Spleen (tissue), 11 donors: ENCODE results near the gene NOD2. TPM values are rescaled to one million over a fixed set of nuclear protein-coding genes. Genes with fewer than 3 reads are reported as not detected.

ENCODE experiments used
- DNase-seq: peaks from one replicate; pipeline ENCODE4 v3.0.0-alpha.2; 2020
- H3K27ac ChIP-seq, 8 donors: fragments of 200-600 bp; sonication (generic) in 7 of 8; 1 replicate in 4 of 8; 2 replicates in 4 of 8; pipeline versions ENCODE4 v1.5.0 to v1.8.0; 2016 to 2021; ENCODE audit warnings: inconsistent platforms in 4 of 8, mild to moderate bottlenecking in 4 of 8, moderate library complexity in 1 of 8
- H3K27me3 ChIP-seq, 7 donors: fragments of 200-600 bp; sonication (generic) in 6 of 7; replicated peaks in 1 of 7; 1 replicate in 4 of 7; 2 replicates in 3 of 7; pipeline versions ENCODE4 v1.5.0 to v1.8.0; 2016 to 2021; ENCODE audit warnings: inconsistent platforms in 3 of 7, mild to moderate bottlenecking in 1 of 7
- H3K36me3 ChIP-seq, 6 donors: fragments of 200-600 bp; sonication (generic) in 5 of 6; 1 replicate in 4 of 6; 2 replicates in 2 of 6; pipeline versions ENCODE4 v1.5.0 to v1.8.0; 2016 to 2021; ENCODE audit warnings: inconsistent platforms in 2 of 6
- H3K4me1 ChIP-seq, 6 donors: fragments of 200-600 bp; sonication (generic) in 5 of 6; 1 replicate in 3 of 6; 2 replicates in 3 of 6; pipeline versions ENCODE4 v1.5.0 to v1.8.0; 2016 to 2021; ENCODE audit warnings: inconsistent platforms in 3 of 6
- H3K4me3 ChIP-seq, 8 donors: fragments of 200-600 bp; sonication (generic) in 7 of 8; 1 replicate in 4 of 8; 2 replicates in 4 of 8; pipeline versions ENCODE4 v1.5.0 to v1.8.0; 2016 to 2021; ENCODE audit warnings: inconsistent platforms in 4 of 8, mild to moderate bottlenecking in 4 of 8, moderate library complexity in 2 of 8
- H3K9me3 ChIP-seq, 8 donors: fragments of 200-600 bp; sonication (generic) in 7 of 8; 1 replicate in 4 of 8; 2 replicates in 4 of 8; pipeline versions ENCODE4 v1.5.0 to v1.8.0; 2016 to 2021; ENCODE audit warnings: inconsistent platforms in 4 of 8
- CTCF ChIP-seq, 11 experiments: fragments of 200-600 bp in 7 of 11; fragments of 450-650 bp in 4 of 11; sonication (generic) in 4 of 11; IDR thresholded peaks in 8 of 11; conservative IDR thresholded peaks in 3 of 11; 1 replicate in 7 of 11; 2 replicates in 4 of 11; pipeline versions ENCODE4 v1.4.0 to v1.8.0; 2016 to 2021; ENCODE audit warnings: antibody characterized with exemption in 11 of 11, inconsistent platforms in 4 of 11, mild to moderate bottlenecking in 1 of 11
- POLR2A ChIP-seq, 3 donors: fragments of 450-650 bp; IDR thresholded peaks; one replicate each; pipeline ENCODE4 v1.5.1; 2017; ENCODE audit warnings: antibody characterized with exemption in 3 of 3, mild to moderate bottlenecking in 1 of 3
- POLR2AphosphoS5 ChIP-seq, 3 donors: sonication (generic); formaldehyde crosslinking; IDR thresholded peaks; one replicate each; pipeline ENCODE4 v1.5.1; 2017; ENCODE audit warnings: antibody characterized with exemption in 3 of 3
- WGBS, 5 donors: extraction: QIAGEN DNeasy Blood & Tissue Kit in 3 of 5; methylation state at CpG; one replicate each; pipeline versions ENCODE4 v1.1.5 to v1.1.7; 2013 to 2018; 5-methylcytosine and 5-hydroxymethylcytosine counted together
- intact Hi-C: fragments of 100-400 bp; cut with DNase I; formaldehyde crosslinking; loops from one replicate; pipeline ENCODE4 v1.15.0; 2023; ENCODE audit warnings: low total_unique reads
- polyA plus RNA-seq, 3 donors: library from polyadenylated mRNA; stranded (reverse); fragments of 200-250 nt; gene quantifications; one replicate each; pipeline ENCODE4 v1.2.1, GENCODE V29; 2013
- total RNA-seq, 7 donors: library from RNA; depleted of rRNA in 3 of 7; stranded (reverse); fragments of >200 nt in 3 of 7; fragmentation: NEBNext Ultra II Directional in 4 of 7; extraction: Animal tissue kit (Norgen Biotek cat#: 25700) in 4 of 7; gene quantifications; one replicate each; pipeline versions ENCODE4 v1.1.0 to v1.2.1, GENCODE V29; 2016 to 2021
- donor health status: healthy with polysubstance abuse.
- donor health status: DM: no; HTN: no; CAD: no; lungs with moderate emphysema.
- donor health status: DM: no; HTN: no; CAD: no.
- donor health status: Bipolar disorder and iron deficiency.
- donor health status: healthy.
- donor health status: DM: no; HTN: no; CAD: no.
- donor health status: DM: yes; HTN: yes; CAD: no.

NOD2 gene
- total and polyA plus RNA-seq, 10 donors: 0.41 to 23.2 (median 9.5) TPM

- intact Hi-C loops: no loop called here
- DNase-seq: peak; percentile 93
- H3K27ac ChIP-seq: peak overlapping the region; percentile 70 to 92 (median 82)
Observed at GRCh38 chr16:50696575-50697420, 3.4 kb downstream of the NOD2 start.

GRCh38 chr16:50697421-50697715 lies 4.0 kb downstream of the NOD2 start:
- Histone ChIP-seq H3K4me1 (peaks cover 43 to 88% (median 59%) of the 10 kb centered on the region in 6 donors), H3K4me3 (peak overlapping the region in 2 of 8 donors; percentile 46 to 64), H3K27ac (peak overlapping the region; percentile 70 to 92 (median 82)), H3K27me3 (no peaks in the 10 kb centered on the region), H3K36me3 (no peaks in the 10 kb centered on the region), H3K9me3 (no peaks in the 10 kb centered on the region)
- TF ChIP-seq POLR2A (IDR thresholded peaks at IDR 0.05) (no peak), CTCF (IDR thresholded peaks at IDR 0.05 in 8 of 11, conservative IDR thresholded peaks at IDR 0.05 in 3 of 11) (no peak), POLR2AphosphoS5 (IDR thresholded peaks at IDR 0.05) (no peak)
- DNase-seq: no peak
- intact Hi-C loops: no loop called here
- 82 to 97% (median 90%) methylated on average over 5 of the region's 5 CpGs for WGBS, 5 donors

More at GRCh38 chr16:50696575-50697420, 3.4 kb downstream of the NOD2 start:
- no peak for TF ChIP-seq POLR2A (IDR thresholded peaks at IDR 0.05)
- TF ChIP-seq POLR2AphosphoS5 (IDR thresholded peaks at IDR 0.05): peak; percentile 74 to 76 (median 75)
- TF ChIP-seq CTCF (IDR thresholded peaks at IDR 0.05 in 8 of 11, conservative IDR thresholded peaks at IDR 0.05 in 3 of 11): no peak
- WGBS, 5 donors: 50 to 82% (median 55%) methylated on average over 9 to 15 of the region's 15 CpGs
- H3K36me3 ChIP-seq: no peaks in the 10 kb centered on the region
- H3K9me3 ChIP-seq: no peaks in the 10 kb centered on the region
- peaks cover 43 to 87% (median 59%) of the 10 kb centered on the region in 6 donors for H3K4me1 ChIP-seq
- no peaks in the 10 kb centered on the region for H3K27me3 ChIP-seq
- H3K4me3 ChIP-seq: peak overlapping the region in 1 of 8 donors; percentile 64

- H3K36me3 ChIP-seq: no peaks in the 10 kb centered on the region
- DNase-seq: peak; percentile 82
- peak overlapping the region; percentile 70 to 92 (median 82) for H3K27ac ChIP-seq
- peaks cover 43 to 91% (median 59%) of the 10 kb centered on the region in 6 donors for H3K4me1 ChIP-seq
- TF ChIP-seq POLR2A (IDR thresholded peaks at IDR 0.05) (no peak), POLR2AphosphoS5 (IDR thresholded peaks at IDR 0.05) (peak; percentile 15 to 53 (median 20))
- 24 to 47% (median 30%) methylated on average over 17 to 19 of the region's 19 CpGs for WGBS, 5 donors
- H3K4me3 ChIP-seq: peak overlapping the region; percentile 10 to 64 (median 32)
- no peaks in the 10 kb centered on the region for H3K27me3 ChIP-seq
- intact Hi-C loops: no loop called here
- peaks cover 0 to under 1% (median 0%) of the 10 kb centered on the region in 8 donors for H3K9me3 ChIP-seq
Observed at GRCh38 chr16:50697881-50698767, 4.7 kb downstream of the NOD2 start.

- intact Hi-C loops: no loop called here
- Histone ChIP-seq H3K27ac (peak overlapping the region in 4 of 8 donors; percentile 3 to 92 (median 44)), H3K36me3 (peaks cover 0 to 13% (median 0%) of the 10 kb centered on the region in 6 donors), H3K27me3 (no peaks in the 10 kb centered on the region), H3K4me1 (peaks cover 36 to 86% (median 48%) of the 10 kb centered on the region in 6 donors), H3K4me3 (no peak overlapping the region), H3K9me3 (peaks cover 6 to 14% (median 12%) of the 10 kb centered on the region in 8 donors)
- TF ChIP-seq CTCF (IDR thresholded peaks at IDR 0.05 in 8 of 11, conservative IDR thresholded peaks at IDR 0.05 in 3 of 11) (no peak), POLR2A (IDR thresholded peaks at IDR 0.05) (no peak), POLR2AphosphoS5 (IDR thresholded peaks at IDR 0.05) (no peak)
- 67 to 90% (median 83%) methylated on average over 6 to 19 of the region's 19 CpGs for WGBS, 5 donors
- DNase-seq: peak; percentile 76
Observed at GRCh38 chr16:50699326-50700159, 6.1 kb downstream of the NOD2 start.
